CD4-positive, alpha-beta T cell treated with Interleukin-2 at 100 ng/mL for 4 hours (primary cell): ENCODE data around the gene SPECC1L.

Source experiments
- DNase-seq: peaks from one replicate; pipeline ENCODE4 v3.0.0-alpha.2; 2020; ENCODE audit warnings: low spot score

SPECC1L gene

GRCh38 chr22:24429411-24430365 lies 159.1 kb downstream of the SPECC1L start:
- peak; percentile 58 for DNase-seq

- no peak for DNase-seq
These were observed 160.0 kb downstream of the SPECC1L start for GRCh38 chr22:24430431-24431308.

- no peak for DNase-seq
These were observed 160.8 kb downstream of the SPECC1L start for GRCh38 chr22:24431309-24432034.

GRCh38 chr22:24432059-24432853 lies 161.6 kb downstream of the SPECC1L start:
- DNase-seq = no peak

- no peak for DNase-seq
These were observed 162.6 kb downstream of the SPECC1L start for GRCh38 chr22:24433001-24433827.

- DNase-seq = peak; percentile 73
These were observed 163.3 kb downstream of the SPECC1L start for GRCh38 chr22:24433828-24434470.

- DNase-seq = peak; percentile 74
These were observed 164.1 kb downstream of the SPECC1L start for GRCh38 chr22:24434471-24435322.

- no peak for DNase-seq
These were observed 164.7 kb downstream of the SPECC1L start for GRCh38 chr22:24435323-24435645.

- DNase-seq = no peak
These were observed 165.3 kb downstream of the SPECC1L start for GRCh38 chr22:24435861-24436371.

GRCh38 chr22:24436553-24436952 lies 165.9 kb downstream of the SPECC1L start:
- DNase-seq = no peak

- DNase-seq = no peak
These were observed 166.5 kb downstream of the SPECC1L start for GRCh38 chr22:24437091-24437490.

- no peak for DNase-seq
These were observed 167.2 kb downstream of the SPECC1L start for GRCh38 chr22:24437741-24438328.

GRCh38 chr22:24440270-24440717 lies 169.7 kb downstream of the SPECC1L start:
- DNase-seq = no peak

- DNase-seq = no peak
These were observed 170.2 kb downstream of the SPECC1L start for GRCh38 chr22:24440718-24441405.

GRCh38 chr22:24441406-24442351 lies 171.0 kb downstream of the SPECC1L start:
- no peak for DNase-seq

GRCh38 chr22:24442352-24442744 lies 171.7 kb downstream of the SPECC1L start:
- DNase-seq = no peak

- no peak for DNase-seq
These were observed 173.0 kb downstream of the SPECC1L start for GRCh38 chr22:24443668-24444067.
